Ovary (tissue), 3 donors: ENCODE measurements around the gene MBP.

Experiments
- EP300 ChIP-seq: sonication (generic); formaldehyde crosslinking; IDR thresholded peaks from one replicate; pipeline ENCODE4 v1.6.1; 2017; ENCODE audit warnings: antibody characterized with exemption
- POLR2A ChIP-seq: fragments of 450-650 bp; IDR thresholded peaks from one replicate; pipeline ENCODE4 v1.6.1; 2017; ENCODE audit warnings: antibody characterized with exemption, mild to moderate bottlenecking, moderate library complexity
- TF ChIP-seq, protein P1 (sequence below), 3 donors: fragments of 450-650 bp in 2 of 3; fragments of 200-600 bp in 1 of 3; IDR thresholded peaks; one replicate each; pipeline versions ENCODE4 v1.5.1 to v1.8.0; 2016 to 2022; ENCODE audit warnings: antibody characterized with exemption in 3 of 3, mild to moderate bottlenecking in 1 of 3
- donor health status: DM: no; HTN: no; CAD: no.

GRCh38 chr18:77131100-77131651 is 1.4 kb downstream of the MBP start:
- TF ChIP-seq, protein P1, sequence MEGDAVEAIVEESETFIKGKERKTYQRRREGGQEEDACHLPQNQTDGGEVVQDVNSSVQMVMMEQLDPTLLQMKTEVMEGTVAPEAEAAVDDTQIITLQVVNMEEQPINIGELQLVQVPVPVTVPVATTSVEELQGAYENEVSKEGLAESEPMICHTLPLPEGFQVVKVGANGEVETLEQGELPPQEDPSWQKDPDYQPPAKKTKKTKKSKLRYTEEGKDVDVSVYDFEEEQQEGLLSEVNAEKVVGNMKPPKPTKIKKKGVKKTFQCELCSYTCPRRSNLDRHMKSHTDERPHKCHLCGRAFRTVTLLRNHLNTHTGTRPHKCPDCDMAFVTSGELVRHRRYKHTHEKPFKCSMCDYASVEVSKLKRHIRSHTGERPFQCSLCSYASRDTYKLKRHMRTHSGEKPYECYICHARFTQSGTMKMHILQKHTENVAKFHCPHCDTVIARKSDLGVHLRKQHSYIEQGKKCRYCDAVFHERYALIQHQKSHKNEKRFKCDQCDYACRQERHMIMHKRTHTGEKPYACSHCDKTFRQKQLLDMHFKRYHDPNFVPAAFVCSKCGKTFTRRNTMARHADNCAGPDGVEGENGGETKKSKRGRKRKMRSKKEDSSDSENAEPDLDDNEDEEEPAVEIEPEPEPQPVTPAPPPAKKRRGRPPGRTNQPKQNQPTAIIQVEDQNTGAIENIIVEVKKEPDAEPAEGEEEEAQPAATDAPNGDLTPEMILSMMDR (IDR thresholded peaks at IDR 0.05): no peak
- no peak for TF ChIP-seq EP300
- TF ChIP-seq POLR2A: no peak
